ENCODE measurements around the gene CD101.

CD101 gene

DNA sequence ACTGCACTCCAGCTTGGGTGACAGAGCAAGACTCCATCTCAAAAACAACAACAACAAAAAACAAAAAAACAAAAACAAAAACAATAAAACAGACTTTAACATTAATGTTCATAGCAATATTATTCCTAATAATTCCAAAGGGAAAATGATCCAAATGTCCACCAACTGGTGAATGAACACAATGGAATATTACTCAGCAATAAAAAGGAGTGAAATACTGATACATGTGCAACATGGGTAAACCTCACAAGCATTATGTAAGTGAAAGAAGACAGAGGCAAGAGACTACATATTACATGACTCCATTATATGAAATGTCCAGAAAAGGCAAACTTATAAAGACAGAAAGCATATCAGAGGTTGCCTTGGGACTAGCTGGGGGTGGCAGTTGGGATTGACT lies 52.5 kb downstream of the CD101 start:
- DNase-seq (ENCODE audit: low read depth in 2 of 2): no peak

DNA sequence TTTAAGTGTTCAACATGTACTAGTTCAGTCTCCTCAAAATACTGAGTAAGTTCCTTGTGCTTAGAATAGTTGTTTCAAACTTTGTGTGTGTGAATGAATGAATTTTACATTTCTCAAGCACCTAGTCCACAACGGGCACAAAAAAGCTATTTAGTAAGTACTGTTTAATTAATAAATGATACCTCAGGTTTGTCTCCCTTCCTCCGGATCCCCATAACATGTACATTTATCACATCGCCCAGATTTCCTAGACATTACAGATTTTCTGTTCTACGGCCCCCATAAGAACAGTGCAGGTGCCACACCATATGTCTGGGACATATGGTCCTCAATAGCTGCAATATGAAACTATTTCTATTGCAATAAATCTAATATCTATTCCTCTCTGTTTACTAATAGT lies 57.2 kb downstream of the CD101 start:
- DNase-seq (ENCODE audit: low read depth in 2 of 2): no peak

DNA sequence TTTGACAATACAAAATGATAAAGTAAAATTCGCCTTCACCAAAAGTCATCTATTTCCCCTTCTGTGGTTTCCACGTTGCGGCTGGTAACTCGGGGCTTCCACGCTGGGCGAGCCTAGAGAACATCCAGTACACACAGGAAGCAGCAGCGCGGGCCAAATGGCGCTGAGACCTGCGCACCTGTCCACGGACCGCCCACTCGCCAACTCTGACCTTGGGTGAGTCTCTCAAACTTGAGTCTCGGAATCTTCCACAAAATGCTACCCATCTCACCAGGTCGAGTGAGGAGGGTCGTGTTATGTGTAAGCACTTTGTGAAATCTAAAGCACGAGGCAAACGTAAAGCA lies 57.7 kb downstream of the CD101 start:
- peak; percentile 33 to 35 for DNase-seq (ENCODE audit: low read depth in 2 of 2)

DNA sequence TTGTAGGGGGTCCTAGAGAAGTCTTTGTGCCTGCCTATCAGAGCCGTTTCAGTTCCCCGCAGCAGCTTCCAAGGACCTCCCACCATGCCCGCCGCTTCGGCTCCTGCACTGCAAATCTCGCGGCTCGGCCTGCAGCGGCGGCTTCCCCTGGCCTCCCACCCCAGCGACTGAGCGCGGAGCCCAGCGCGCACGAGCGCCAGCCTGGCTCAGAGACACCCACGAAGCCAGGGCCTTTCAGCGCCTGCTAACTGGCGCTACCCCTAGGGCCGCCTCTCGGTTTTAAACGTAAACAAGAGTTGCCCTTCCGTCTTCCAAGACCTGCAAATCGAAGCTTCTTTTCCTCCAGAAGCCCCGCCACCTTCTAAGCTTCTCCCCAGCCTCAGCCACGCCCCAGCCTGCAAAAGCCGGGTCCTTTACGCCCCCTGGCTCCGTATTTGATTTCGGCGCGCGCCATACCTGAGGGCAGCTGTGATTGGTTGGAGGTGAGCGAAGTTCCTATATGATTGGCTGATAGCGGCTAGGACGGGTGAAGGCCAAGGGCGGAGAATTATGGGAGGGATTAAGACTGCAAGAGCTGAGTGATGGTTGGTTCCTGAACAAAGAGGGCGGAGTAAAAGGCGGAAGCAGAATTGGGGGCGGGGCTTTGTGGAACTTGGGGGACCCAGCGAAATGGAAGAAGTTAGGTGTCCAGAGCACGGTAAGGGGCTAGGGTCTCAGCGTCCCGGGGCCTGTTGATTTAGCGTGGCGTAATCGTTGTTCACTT lies 58.3 kb downstream of the CD101 start, which contains the start of gene TTF2:
TTF2 (plus strand) TSS at position 649 of the 763 bp plus-strand sequence; CDS start at position 670, 21 bp downstream.
- DNase-seq (ENCODE audit: low read depth in 2 of 2): peak; percentile 86 to 92

DNA sequence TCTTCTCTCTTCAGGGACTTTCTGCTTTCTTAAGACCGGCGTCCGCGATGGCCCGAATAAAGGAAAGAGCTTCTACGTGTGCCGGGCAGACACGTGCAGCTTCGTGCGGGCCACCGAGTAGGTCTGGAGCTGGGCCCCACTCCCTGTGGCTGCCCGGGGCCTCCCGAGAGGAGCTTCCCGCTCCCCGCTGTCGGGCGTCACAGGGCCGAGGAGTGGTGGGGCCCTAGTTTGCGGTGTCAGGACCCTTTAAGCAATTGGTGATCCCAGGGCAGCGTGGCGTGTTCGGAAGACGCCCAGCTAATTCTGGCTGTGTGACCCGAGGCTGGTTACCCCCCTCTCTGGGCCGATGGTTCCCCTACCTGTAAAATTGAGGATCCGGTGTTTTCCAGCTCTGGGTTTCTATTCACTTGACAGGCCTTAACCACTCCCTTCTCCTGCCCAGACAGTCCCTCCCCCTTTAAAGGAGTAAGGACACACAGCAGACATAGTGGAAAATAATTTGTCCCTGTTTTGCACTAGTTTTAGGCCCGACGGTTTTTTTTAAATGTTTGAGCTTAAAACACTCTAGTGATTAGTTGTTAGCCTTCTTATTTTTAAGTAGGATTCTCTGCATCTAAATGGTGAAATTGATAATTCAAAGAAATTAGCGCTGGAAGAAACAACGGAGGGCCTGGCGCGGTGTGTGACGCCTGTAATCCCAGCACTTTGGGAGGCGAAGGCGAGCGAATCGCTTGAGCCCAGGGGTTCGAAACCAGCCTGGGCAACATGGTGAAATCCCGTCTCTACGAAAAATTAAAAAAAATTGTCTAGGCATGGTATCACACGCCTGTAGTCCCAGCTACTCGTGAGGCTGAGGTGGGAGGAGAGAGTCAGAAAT lies 59.1 kb downstream of the CD101 start:
- DNase-seq (ENCODE audit: low read depth in 2 of 2): no peak

DNA sequence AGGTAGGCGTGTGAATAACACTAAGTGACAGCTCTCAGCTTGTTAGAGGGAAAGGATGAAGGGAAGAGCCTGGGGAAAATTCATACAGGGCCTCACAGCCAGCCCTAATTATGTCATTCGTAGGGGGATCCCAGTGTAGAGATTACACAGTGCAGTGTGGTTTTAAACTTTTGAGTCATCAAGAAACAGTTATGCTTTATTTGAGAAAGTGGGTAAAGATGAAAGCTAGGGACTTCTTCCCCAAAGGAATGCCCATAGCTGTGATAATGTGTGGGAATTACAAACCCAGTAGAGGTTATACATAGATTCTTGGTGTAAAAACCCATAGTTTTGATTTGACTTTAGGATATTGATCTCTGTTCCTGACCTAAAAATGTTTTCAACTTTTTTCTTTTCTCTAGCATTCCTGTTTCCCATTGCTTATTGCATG lies 60.4 kb downstream of the CD101 start:
- peak in 1 of 2 donors; percentile 15 for DNase-seq (ENCODE audit: low read depth in 2 of 2)

DNA sequence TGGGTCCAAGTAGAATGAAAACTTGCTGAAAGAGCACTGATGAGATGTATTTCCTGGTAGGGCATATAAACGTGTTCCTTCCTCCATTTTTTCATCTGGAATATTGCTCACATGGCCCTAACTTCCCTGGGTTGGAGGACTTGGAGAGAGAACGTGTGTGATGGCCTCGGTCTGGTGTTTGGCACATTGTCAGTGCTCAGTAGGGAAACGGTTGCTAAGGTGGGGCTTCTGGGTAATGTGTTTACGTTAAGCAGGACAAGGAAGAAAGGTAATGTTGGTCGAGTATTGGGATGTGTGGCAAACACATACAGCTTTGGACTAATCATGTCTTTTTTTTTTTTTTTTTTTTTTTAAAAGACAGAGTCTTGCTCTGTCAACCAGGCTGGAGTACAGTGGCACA lies 64.8 kb downstream of the CD101 start:
- no peak for DNase-seq (ENCODE audit: low read depth in 2 of 2)

DNA sequence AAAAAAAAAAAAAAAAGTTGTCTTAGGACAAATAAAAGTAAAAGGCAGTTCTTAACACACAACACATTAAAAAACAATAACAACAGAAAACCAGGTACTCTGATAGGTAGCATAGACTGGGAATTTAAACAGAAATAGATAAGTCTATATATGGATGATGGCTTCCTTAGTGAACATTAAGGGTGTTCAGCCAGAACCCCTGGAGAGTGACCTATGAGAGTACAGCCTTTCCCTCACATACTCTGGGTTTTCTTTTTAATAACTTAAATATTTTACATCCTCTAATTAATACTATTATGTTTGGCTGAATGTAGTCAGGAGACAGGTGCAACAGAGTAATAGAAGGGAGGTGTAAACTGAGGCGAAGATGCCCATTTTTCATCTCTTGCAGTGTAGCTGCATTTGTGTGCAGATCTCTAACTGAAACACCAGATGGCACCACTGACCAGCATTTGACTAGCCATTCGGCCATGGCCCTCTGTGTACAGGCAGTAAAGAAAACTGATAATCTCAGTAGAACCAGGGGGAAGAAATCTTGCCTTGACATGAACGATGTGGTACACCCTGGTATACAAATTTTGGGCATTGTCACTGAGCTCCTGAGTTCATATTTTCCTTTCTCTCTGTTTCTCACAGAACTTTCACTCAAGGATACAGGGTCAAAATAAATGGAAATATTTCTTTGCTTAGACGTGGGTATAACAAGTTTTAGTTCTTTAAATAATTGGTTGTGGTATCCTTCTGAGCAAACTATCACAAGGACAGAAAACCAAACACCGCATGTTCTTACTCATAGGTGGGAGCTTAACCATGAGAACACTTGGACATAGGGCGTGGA lies 66.2 kb downstream of the CD101 start:
- no peak for DNase-seq (ENCODE audit: low read depth in 2 of 2)

DNA sequence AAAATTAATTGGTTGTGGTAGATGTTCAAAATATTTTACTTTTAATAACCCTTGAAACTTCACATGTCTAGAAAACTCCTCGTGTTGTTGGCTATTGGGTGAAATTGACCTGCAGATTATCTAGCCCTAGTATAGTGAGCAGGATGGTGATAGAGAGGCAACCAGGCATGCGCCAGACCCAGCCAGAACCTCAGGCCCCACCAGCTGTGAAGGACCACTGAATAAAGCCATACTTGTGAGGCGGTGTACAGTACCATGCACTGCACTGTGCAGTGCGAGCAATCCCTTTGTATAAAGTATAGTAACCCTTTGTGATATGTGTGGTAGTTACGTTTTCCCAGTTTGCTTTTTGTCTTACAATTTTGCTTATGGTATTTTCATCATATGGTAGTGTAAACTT lies 67.0 kb downstream of the CD101 start:
- no peak for DNase-seq (ENCODE audit: low read depth in 2 of 2)

DNA sequence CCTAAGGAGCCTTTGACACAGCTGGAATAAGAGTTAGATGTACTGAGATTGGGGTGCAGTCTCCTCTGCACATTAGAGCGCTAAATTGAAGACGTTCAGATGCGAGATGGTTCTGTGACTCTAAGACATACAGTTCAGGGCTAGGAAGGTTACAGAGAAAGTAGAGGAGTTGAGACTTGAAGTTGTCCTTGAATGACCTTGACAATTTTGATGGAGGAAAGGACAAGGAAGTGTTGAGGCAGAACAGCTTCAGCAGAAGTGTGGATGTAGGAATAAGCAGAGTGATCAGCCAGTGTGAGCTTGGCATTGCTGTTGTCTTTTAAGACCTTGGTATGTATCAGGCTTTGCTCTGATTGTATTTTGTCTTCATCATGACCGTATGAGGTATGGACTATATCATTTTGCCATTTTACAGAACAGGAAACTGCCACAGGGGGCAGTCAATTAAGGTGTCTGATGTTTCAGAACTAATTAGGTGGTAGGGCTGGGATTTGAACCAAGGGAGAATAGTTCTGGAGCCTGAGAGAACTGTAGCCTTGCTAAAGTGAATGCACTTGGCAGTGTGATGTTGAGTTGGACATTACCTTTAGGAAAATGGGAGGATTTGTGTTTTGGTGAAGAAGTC lies 67.8 kb downstream of the CD101 start:
- DNase-seq (ENCODE audit: low read depth in 2 of 2): no peak

DNA sequence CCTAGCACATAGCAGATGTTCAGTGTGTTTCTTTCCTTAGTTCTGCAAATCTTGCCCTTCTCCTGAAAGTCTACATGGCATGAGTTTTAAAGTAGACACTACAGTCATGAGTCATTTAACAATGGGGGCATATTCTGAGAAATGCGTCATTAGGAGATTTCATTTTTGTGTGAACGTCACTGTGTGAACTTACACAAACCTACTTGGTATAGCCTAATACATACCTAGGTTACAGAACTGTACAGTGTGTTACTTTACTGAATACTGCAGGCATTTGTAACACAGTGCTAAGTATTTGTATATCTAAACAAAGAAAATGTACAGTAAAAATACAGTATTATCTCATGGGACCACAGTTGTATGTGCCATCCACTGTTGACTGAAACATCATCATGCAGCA lies 68.6 kb downstream of the CD101 start:
- DNase-seq (ENCODE audit: low read depth in 2 of 2): no peak

DNA sequence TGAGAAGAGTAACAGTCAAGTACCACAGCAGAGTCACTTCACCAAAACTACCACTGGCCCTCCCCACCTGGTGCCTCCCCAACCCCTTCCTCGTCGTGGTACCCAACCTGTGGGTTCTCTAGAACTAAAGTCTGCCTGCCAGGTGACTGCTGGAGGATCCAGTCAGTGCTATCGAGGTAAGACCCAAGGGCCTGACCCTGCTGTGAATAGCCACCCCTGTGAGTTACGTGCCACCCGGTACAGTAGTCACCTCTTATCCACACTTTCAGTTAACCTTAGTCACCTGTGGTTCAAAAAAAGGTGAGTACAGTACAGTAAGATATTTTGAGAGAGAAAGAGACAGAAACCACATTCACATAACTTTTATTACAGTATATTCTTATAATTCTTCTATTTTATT lies 75.1 kb downstream of the CD101 start:
- DNase-seq (ENCODE audit: low read depth in 2 of 2): no peak

DNA sequence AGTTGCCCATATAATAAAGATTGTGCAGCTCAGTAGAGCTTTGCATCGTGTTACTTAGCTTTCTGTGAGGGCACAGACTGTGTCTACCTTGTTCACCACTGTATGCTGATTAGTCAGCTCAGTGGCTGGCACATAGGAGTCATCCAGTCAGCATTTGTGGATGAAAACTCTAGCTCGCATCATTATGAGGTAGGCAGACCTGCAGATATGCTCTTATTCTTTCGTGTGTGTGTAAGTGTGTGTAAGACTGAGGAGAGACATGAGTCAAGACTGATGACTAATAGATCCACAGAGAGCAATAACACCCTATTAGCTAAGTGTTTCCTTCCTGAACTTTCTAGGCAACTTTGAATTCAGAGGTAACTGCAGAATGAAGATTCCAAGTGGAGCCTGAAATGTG lies 75.7 kb downstream of the CD101 start:
- DNase-seq (ENCODE audit: low read depth in 2 of 2): peak in 1 of 2 donors; percentile 33

DNA sequence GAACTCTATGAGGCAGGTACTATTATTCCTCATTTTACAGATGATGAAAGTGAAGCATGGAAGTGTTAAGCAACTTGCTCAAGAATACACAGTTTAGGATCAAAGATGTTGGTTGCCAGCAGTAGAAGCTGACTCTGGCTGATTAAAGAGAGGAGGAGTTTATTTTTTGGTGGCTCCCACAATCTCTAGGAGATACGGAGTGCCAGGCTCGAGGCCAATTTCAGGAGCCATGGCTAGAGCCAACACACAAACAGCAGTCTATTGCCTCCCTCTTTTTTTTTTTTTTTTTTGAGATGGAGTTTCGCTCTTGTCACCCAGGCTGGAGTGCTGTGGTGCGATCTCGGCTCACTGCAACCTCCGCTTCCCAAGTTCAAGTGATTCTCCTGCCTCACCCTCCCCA lies 78.2 kb downstream of the CD101 start:
- DNase-seq (ENCODE audit: low read depth in 2 of 2): no peak

DNA sequence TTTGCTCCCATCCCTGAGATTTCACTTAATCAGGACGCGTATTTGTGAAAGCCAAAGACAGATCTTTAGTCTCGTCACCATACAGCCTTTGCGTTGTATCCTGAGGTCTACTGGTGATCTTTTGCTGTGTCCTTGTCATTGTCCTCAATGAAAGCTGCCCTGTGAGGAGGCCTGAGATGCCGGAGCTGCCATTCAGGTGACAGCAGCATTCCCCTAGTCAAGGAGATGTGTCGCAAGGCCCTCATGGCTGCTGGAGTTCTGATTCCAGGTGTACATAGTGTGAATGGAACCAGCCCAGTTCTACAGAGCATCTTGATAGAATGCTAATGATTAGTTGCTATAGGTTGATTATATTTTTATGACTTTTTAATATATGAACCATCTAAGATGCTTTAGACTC lies 82.7 kb downstream of the CD101 start:
- DNase-seq (ENCODE audit: low read depth in 2 of 2): no peak

Data from activated CD8-positive, alpha-beta memory T cell treated with anti-CD3 and anti-CD28 coated beads for 4 hours (primary cell).